Left renal cortex interstitium (tissue), 4 donors: ENCODE data around the gene RNF223. TPM values are rescaled to one million over a fixed set of nuclear protein-coding genes. Genes with fewer than 3 reads are reported as not detected.
"Not testable (repeated sequence)": the region's sequence is repeated elsewhere in the genome, so short reads cannot be mapped to it uniquely, and the experiment has no call there.

Experiments
- DNase-seq, 4 donors: peaks; one replicate each; pipeline ENCODE4 v3.0.0-alpha.2; 2013; ENCODE audit warnings: low read depth in 4 of 4, low spot score in 2 of 4, missing footprints in 1 of 4
- polyA plus RNA-seq, 4 donors: library from polyadenylated mRNA; unstranded; fragments of 120-200 nt; gene quantifications; one replicate each; pipeline ENCODE4 v1.2.1, GENCODE V29; 2013; ENCODE audit not compliant: insufficient read length in 4 of 4

RNF223 gene
- polyA plus RNA-seq, 4 donors = 0.32 to 0.78 (median 0.69) TPM

GRCh38 chr1:1074631-1075147 lies 583 bp upstream of the RNF223 start:
- no peak for DNase-seq

- no peak for DNase-seq
These were observed 1.0 kb downstream of the RNF223 start for GRCh38 chr1:1072849-1073742.

GRCh38 chr1:1072299-1072848 lies 1.7 kb downstream of the RNF223 start:
- DNase-seq = no peak

- DNase-seq = no peak
These were observed 2.4 kb downstream of the RNF223 start for GRCh38 chr1:1071486-1072298.

GRCh38 chr1:1069711-1070676 lies 4.1 kb downstream of the RNF223 start:
- no peak for DNase-seq

- DNase-seq = no peak
These were observed 4.9 kb downstream of the RNF223 start for GRCh38 chr1:1069056-1069710.

- DNase-seq = no peak
These were observed 5.5 kb downstream of the RNF223 start for GRCh38 chr1:1068517-1069055.

GRCh38 chr1:1067860-1068516 lies 6.1 kb downstream of the RNF223 start:
- DNase-seq = no peak

- no peak for DNase-seq
These were observed 6.7 kb downstream of the RNF223 start for GRCh38 chr1:1067284-1067859.

GRCh38 chr1:1066403-1067283 lies 7.5 kb downstream of the RNF223 start:
- DNase-seq = no peak

- DNase-seq = not testable (repeated sequence)
These were observed 8.2 kb downstream of the RNF223 start for GRCh38 chr1:1065940-1066304.

GRCh38 chr1:1065265-1065939 lies 8.7 kb downstream of the RNF223 start:
- DNase-seq = no peak

GRCh38 chr1:1063945-1064831 lies 9.9 kb downstream of the RNF223 start:
- no peak for DNase-seq

GRCh38 chr1:1063261-1063944 lies 10.7 kb downstream of the RNF223 start:
- DNase-seq = no peak
